ENCODE results near the gene CACNA1C. TPM values are rescaled to one million over a fixed set of nuclear protein-coding genes. Genes with fewer than 3 reads are reported as not detected.

Gene CACNA1C
- total RNA-seq, 1 experiment from 2014 or later, result 1.8 TPM

DNA sequence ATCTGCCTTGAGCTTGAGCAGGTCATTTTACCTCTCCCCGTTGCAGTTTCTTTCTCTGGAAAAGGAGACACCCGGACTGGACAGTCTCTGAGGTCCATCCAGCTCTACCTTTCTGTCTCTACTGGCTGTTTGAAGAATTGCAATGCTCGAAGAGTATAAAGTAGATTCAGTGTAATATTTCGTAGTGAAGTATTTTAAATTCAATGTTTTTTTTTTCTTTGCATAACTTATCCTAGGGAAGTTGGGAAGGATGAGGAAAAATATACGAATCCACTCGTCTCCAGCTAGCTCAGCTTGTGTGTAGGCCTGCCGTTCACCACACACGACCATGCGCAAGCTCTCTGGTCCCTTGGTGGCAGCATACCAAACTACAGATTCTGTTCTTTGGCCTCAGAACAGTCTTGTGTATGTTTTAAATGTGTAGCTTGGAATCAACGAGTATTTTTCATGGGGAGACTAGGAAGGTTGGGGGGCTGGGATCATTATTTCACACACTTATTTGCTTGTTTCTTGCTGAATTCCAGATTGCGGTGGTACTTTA is 307.9 kb downstream of the CACNA1C start:
- DNase-seq (ENCODE audit: low read depth), result no peak

DNA sequence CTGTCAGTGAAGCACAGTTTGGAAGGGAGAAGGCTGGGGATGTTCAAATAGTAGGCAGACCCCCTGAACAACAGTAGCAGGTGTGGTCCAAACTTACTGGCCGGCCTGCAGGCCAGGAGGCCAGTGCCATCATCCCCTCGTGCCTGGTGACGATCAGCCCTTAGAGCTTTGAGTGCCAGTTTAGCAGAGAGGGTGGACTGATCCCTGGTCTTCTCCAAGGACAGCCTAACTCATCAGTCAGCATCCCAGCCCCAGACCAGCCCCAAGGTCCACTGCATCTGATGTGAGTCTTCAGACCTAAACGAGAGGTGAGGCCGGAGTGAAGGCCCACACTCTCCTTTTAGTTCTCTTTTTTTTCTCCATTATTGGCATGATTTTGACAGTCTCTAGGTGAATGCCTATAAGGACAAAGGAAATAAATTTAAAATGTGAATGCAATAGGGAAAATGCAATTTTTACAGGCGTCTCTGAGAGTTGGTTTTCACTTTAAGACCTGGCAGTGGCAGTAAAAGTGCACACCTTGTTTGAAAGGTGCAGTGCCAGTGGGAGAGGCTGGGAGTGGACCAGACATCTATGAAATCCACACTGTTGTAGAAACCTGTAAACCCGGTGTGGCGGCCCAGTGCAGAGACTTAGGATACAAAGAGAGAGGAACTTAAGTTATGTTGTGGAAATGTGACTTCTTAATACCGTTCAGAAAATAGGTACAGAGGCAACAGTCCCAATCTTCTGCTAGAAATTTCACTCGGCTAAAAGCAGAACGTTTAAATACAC is 311.2 kb downstream of the CACNA1C start:
- DNase-seq (ENCODE audit: low read depth), result no peak

DNA sequence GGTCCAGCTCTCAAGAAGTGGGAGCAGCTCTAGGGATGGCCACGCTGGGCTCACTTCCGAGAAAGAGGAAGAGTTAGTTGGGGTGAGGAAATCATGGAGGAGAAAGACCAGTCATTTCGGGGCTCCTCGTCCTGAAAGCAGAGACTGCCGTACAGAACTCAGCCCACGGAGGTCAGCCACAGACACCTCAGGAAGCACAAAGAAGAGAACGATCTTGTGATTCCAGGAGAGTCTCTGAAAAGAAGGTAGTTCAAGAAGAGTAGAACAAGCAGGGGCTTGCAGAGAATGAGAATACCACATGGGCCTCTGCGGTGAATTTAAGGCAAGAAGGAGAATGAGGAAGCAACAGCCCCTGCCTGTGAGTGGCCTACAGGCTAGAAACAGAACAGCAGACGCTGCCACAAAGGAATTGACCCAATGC is 311.9 kb downstream of the CACNA1C start:
- no peak for DNase-seq (ENCODE audit: low read depth)

DNA sequence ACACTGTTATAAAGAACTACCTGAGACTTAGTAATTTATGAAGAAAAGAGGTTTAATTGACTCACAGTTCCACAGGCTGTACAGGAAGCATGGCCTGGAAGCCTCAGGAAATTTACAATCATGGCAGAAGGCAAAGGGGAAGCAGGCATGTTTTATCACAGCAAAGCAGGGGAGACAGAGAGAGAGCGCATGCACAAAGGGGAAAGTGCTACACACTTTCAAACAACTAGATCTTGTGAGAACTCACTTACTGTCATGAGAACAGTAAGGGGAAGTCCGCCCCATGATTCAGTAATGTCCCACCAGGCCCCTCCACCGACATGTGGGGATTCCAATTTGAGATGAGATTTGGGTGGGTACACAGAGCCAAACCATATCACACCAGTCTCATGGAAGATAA is 313.9 kb downstream of the CACNA1C start:
- no peak for DNase-seq (ENCODE audit: low read depth)

DNA sequence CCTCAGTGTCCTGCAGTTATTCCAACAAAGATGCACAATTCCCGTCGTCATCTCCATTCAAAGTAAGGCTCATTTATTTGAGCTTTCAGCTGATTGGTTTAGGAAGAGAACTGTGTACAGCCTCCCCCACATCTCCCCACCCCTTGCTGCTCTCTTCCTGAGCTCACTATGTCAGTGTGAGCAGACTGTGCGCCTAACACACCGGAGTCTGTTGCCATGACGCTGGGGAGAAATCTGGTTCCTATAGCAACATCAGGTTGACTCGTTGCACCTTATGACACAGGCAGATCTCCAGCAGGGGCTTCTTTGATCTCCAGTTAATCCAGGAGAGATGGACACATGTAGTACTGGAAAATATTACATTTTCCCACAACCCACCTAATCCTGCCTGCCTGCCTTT is 319.4 kb downstream of the CACNA1C start:
- no peak for DNase-seq (ENCODE audit: low read depth)

DNA sequence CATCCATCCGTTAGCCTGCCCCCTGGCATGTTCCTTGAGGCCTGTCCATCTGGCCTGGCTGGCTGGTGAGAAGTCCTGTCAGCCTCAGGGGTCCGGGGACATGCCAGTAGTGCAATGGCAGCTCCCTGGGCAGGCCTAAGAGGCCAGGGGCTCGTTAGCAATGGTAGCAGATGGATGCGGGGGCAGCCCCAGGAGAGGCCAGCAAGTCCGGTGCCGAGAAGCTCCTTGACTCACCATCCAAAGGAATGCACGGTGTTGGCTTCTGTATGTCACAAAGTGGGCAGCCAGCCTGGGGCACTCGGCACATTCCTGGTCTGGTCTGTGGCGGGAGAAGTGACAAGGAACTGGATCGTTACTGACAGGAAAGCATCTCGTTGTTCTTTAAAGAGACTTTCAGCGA is 319.9 kb downstream of the CACNA1C start:
- DNase-seq (ENCODE audit: low read depth), result peak; percentile 39

DNA sequence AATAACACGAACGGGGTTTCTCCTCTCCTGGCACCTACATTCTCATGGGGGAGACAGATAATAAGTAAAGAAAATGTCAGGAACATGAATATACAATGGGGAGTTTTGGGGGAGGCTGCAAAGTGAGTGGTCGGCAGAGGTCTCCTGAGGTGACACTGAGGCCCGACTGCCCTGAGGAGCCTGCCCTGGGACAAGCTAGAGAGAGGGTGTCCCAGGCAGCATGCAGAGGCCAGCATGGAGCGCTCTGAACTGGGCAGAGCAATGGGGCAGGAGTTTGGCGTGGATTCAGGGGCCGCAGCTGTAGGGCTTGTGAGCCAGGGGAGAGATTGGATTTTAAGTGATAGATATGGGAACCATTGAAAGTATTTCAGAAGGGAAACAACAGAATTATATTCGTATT is 320.5 kb downstream of the CACNA1C start:
- no peak for DNase-seq (ENCODE audit: low read depth)

DNA sequence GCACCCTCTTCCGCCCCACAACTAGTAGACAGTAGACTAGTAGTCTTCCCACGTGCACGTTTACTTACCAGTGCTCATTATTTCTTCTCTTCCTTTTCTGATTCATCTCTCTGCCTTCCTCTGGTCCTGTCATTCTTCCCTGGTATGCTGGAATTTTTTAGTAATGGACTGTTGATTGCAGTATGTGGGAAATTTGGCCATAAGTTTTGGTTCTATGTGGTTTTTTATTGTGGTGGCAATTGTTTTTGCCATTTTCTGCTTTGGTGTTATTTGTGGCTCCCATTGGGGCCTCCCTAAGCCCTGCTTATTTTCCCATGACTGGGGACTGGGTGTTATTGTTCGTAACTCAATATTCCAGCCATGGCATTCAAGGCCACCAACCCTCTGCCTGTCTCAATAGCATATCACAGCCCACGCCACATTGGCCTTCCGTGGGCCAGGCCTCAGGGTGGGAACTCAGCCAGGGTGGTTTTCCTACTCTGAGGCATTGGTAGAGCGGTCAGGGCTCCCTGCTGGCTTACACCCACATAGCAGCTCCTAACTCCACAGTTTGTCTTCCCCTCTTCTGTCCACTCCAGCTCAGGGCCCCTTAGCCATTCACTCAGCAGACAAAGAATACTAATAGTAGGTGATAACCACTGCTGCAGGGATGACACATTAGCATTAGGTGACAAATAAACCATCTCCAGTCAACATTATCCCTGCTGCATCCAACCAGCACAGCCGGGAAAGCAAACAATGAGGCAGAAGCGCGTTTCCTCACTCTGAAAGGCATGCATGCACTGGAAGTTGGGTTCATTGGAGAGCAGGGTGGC is 321.5 kb downstream of the CACNA1C start:
- DNase-seq (ENCODE audit: low read depth), result no peak

DNA sequence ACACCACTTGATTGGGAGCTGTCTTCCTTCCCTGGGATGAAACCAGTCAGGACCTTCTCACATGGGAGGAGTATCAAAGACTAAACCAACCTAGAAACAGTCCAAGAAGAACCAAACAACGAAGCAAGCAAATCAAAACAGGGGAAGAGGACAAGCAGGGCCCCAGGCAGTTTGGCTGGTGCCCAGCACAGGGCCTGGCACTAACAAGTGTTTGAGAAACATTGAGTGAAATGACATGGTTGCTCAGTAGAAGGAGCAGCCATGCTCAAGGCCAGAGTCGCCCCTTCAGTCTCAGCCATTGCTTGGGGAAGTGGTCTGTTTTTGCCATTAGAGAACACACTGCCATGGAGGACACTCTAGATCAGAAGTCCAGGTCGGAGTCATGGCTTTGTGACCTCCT is 323.1 kb downstream of the CACNA1C start:
- DNase-seq (ENCODE audit: low read depth), result no peak

DNA sequence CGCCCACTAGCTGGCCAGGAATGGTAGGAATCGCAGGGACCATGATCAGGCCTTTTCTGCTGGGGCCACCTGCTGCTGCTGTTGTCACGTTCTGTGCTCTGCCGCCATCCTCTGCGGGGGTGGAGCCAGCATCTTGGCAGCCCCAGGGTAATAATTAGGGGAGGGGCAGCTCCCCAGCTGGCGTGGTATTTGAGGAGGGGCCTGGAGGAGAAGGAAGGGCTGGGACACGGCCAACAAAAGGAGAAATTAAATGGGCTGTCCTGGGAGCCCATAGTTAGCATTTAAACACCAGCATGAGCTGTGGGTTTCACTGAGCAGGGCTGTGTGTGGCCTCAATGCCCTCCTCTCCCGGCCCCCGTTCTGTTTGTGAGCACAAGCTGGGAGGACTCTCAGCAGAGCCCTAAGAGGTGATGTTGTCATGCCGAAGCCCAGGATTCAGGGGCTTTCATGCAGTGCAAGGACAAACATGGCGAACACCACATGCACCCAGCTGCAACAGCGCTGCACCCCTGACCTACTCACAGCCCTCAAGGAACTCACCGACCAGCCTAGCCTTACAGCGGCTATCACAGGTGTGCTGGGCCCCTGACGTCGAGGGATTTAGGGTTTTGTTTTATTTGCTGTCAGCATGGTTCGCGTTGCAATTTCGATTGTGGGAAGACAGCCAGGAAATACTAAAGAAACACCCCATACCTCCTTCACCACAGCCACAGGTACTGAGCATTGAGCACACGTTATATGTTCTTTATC is 324.3 kb downstream of the CACNA1C start:
- DNase-seq (ENCODE audit: low read depth), result no peak

DNA sequence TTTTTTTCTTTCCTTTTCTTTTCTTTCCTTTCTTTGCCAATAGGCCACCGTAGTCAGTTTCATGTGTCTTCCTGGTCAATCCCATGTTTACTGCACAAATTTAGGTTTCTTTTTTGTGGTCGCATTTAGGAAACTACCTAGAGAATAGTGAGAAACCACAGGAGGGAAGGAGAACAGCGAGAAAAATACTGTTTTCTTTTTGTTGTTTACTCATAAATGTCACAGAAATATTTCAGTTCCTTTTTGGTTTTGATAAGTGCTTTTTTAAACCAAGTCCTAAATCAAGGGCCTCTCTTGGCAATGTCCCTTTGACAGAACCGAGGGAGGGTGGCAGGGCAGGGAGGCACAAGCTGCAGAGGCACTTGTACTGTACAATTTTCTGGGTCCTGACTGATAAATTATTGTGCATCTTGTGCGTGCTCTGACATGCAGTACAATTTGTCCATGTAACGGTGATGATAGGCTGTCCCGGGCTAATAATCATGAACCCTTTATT is 326.1 kb downstream of the CACNA1C start:
- no peak for DNase-seq (ENCODE audit: low read depth)

DNA sequence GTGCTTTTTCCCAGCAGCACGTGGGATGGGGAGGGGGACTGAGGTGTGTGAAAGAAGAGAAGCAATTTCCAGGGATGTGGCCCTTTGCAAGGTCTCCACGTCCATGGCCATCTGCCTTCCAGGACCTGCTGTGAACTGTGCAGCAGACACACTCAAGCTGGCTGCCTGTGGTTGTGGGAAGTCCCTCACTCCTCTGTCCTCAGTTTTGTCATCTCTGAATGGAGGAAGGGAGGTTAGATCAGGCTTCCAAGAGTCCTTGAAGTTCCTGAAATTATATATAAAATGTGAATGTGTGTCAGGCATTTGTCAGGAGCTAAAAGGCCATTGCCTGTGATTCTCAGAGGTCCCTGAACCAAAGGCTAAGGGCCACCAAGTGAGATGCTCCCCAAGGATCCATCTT is 328.2 kb downstream of the CACNA1C start:
- DNase-seq (ENCODE audit: low read depth), result no peak

DNA sequence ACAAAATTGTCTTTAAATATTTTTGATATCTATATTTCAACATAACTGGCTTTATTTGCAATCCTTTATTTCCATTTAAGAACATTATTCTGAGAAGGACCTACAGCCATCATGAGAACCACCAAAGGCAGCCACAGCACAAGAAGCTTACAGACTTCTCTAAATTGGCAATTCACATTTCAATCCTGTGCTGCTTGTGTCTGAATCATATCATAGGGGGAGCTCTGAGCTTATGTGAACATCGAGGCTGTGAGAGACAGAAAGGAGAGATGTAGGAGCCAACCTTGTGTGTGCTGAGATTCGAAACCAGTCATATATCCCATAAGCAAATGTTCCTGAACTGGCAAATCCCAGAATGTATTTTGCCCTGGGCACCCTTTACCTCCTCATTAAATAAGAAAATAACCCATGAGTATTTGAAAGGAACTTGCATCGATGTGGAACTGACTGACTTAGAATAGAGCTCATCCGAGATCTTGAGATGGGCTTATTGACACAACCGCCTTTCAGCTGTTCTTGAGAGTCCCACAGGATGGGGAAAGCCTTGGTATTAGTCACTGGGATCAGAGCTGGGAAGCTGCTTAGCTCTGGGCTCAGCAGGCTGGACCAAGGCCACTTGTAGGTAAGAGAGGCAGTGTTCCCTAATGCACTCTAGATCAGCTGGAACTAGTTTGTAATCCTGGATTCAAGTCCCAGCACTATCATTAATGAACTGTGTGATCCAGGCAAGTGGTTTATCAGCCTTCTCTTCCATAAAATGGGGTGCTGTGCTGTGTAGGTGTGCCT is 329.8 kb downstream of the CACNA1C start:
- DNase-seq (ENCODE audit: low read depth), result no peak

DNA sequence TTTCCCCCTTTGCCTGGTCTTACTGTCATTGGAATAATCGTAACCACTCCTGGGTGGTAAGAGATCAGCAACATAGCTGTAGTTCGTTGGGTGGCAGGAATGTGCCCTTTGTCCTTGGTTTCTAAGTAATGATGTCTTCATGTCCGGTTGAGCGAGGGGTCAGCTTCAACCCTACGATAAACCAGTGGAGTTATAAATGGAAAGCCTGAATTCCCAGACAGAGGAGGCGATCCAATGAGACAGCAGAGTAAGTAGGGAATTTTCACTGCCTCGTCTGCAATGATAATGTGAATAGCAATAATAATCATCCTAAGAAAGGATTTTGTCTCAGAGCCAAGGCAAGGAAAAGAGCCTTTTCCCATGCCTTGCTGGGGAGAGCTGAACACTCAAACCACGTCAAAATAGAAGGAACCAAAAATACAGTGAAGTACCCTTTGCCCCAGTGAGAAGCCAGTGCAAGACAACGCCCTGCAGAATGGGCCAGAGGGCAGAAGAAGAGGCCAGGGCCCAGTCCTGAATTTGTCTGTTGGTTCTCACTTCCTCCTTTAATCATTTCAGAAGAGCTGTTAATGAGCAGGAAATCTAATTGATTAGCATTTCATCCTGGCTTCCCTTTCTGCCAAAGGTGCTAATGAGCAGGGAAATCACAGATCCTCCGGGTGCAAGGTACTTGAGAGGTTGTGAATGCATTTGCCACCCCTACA is 330.7 kb downstream of the CACNA1C start:
- no peak for DNase-seq (ENCODE audit: low read depth)

DNA sequence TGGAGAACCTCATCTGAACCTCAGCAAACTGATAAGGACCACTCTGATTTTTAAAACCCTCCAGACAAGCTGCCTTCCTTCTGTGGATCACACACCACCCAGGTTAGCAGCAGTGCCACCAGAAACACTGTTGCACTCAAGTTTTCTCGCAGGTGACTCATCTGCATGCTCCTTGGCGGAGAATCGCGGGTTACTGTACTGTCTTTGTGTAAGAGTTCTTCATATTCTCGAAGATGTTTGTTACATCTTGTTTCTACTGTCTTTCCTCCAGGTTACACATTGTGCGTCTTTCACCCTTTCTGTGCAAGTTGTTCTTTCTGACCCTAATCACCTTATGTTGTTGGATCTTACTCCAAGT is 331.2 kb downstream of the CACNA1C start:
- DNase-seq (ENCODE audit: low read depth), result no peak

DNA sequence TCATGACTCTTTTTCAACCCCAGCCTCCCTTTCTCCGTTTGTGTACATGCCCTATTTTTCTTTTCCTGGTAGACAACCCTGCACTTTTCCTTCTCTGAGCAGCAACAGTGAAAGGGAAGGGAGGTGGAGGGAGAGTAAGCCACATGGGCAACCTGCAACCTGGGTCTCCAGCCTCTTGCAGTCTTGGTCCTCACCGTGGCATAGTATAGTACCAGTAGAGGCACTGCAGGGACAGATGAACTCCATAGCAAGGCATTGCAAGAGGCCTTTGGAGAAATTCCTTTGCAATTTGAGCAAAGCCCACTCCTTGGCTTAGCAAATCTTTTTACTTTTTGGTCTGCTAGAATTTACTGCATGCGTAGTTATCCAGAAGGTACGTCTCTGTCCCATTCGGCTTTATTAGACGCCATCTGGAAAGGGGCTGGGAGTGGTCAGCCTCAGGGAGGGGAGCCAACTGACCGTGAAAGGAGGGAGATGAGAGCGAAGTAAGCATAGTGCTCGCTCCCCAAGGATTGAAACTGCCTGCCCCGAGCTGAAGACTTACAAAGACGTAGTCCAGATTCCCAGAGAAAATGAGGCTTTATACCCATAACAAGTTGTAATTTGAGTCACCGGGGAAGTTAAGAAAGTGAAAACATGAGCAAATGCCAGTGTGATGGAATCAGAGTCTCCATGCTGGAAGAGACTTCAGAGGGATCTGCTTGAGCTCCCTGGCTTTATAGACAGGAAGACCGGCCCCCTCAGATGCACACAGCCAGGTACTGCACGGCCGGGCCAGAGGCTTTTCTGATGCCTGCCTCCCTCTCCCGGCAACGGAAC is 332.0 kb downstream of the CACNA1C start:
- DNase-seq (ENCODE audit: low read depth), result no peak

DNA sequence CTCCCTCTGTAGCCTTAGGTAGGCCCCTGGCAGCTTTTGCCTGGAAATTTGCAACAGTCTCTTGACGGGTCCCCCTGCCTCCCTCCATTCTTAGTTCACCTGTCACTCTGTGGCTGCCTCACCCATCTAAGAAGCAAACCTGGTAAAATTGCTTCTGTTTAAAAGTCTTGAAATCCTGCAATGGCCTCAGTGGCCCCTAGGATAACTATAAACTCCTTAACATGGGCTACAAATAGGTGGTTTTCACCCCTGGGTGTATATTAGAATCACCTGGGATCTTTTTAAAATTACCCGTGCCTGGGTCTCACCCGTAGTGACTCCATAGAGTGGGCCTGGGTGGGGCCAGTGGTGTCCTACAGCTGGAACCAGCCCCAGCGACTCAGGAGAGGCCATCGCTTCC is 332.7 kb downstream of the CACNA1C start:
- no peak for DNase-seq (ENCODE audit: low read depth)

DNA sequence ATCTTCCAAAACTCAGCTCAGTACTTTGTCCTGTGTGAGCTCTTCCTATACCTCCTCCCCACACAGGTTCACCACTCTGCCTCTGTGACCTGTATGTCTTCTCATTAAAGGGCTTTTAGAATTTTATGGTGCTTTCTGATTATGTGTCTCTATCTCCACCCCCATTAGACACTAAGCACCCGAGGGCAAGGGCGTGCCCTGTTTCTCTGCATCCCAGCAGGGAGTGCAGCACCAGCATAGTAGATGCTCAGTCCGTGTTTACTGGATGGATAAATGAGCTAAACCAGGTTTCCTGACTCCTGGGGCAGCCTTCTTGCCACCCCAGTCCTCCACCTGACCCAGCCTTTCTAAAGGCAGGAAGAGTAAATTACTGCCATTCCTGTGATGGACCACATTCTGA is 333.8 kb downstream of the CACNA1C start:
- no peak for DNase-seq (ENCODE audit: low read depth)

DNA sequence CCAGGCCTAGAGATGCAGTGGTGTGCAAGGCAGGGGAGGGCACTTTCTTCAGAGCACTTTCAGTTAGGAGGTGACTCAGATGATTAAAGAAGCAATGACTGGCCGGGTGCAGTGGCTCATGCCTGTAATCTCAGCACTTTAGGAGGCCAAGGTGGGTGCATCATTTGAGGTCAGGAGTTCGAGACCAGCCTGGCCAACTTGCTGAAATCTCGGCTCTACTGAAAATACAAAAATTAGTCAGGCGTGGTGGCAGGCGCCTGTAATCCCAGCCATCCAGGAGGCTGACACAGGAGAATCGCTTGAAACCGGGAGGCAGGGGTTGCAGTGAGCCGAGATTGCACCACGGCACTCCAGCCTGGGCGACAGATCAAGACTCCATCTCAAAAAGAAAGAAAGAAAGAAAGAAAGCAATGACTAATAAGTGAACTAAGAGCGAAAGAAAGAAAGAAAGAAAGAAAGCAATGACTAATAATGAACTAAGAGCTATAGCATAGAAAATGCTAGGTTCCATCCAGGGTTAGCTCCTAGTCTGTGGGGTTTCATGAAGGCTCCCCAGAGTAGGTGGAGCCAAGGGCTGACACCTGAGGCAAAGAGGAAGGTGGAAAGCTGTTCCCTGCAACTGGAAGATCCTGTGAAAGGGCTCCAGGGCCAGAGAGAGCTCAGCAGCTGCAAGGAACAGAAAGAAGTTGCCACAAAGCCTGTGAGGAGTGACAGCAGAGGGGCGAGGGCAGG is 334.5 kb downstream of the CACNA1C start:
- DNase-seq (ENCODE audit: low read depth), result peak; percentile 45
